H1 (cell line): ENCODE measurements around the gene ADNP2. TPM values are rescaled to one million over a fixed set of nuclear protein-coding genes. Genes with fewer than 3 reads are reported as not detected.

Experiments
- CBX5 ChIP-seq: fragments of 300-800, 300-1000 bp; sonication (generic); IDR thresholded peaks from 2 replicates; pipeline ENCODE4 v1.7.1; 2016; ENCODE audit warnings: antibody characterized with exemption, low read length, low read depth
- CHD1 ChIP-seq: IDR thresholded peaks from 2 replicates; pipeline ENCODE4 v1.6.1; 2012; ENCODE audit warnings: low read depth, low read length, improper control_type of control experiment
- CTBP2 ChIP-seq: IDR thresholded peaks from 2 replicates; pipeline ENCODE4 v1.7.0; 2011; ENCODE audit warnings: borderline replicate concordance, mild to moderate bottlenecking, moderate library complexity, mixed read lengths, low read length; ENCODE audit not compliant: insufficient read depth, insufficient read length
- MAFK ChIP-seq: IDR thresholded peaks from 2 replicates; pipeline ENCODE4 v1.6.1; 2012; ENCODE audit warnings: low read depth, mild to moderate bottlenecking, improper control_type of control experiment, low read length
- SP2 ChIP-seq: IDR thresholded peaks from 2 replicates; pipeline ENCODE4 v1.6.1; 2012; ENCODE audit warnings: mild to moderate bottlenecking, low read length, inconsistent platforms
- TAF7 ChIP-seq: optimal IDR thresholded peaks from 2 replicates; pipeline ENCODE3; 2011; ENCODE audit warnings: low read depth, mild to moderate bottlenecking, inconsistent platforms, low read length, moderate library complexity, borderline replicate concordance
- polyA plus RNA-seq, 7 experiments: library from polyadenylated mRNA; depleted of rRNA in 3 of 7; stranded (reverse) in 5 of 7; unstranded in 2 of 7; fragments of >200 nt in 5 of 7; fragments of 200-250 nt in 2 of 7; gene quantifications; 1 replicate in 5 of 7; 2 replicates in 1 of 7; 4 replicates in 1 of 7; pipeline versions ENCODE4 v1.2.1 to v1.2.3, GENCODE V29; 2011 to 2013; ENCODE audit warnings: missing spikeins in 2 of 7, mixed read lengths in 2 of 7
- total RNA-seq: library from RNA; stranded (reverse); fragmentation: NEBNext Ultra II Directional; extraction: Animal tissue kit (Norgen Biotek cat#: 25700); gene quantifications from 2 replicates; pipeline ENCODE4 v1.2.1, GENCODE V29; 2021
- TF ChIP-seq, protein P1 (sequence below): fragments of 300-600 bp; sonication (generic); IDR thresholded peaks from 2 replicates; pipeline ENCODE4 v1.7.1; 2012; ENCODE audit warnings: low read length, moderate library complexity, mild to moderate bottlenecking, inconsistent platforms; ENCODE audit not compliant: insufficient replicate concordance

The ADNP2 gene
- total and polyA plus RNA-seq, 2 of the 8 experiments (the other 6 are each of a cell fraction or from before 2014, with no cell fraction given), result 25.1 to 61.6 TPM

- TF ChIP-seq, protein P1, sequence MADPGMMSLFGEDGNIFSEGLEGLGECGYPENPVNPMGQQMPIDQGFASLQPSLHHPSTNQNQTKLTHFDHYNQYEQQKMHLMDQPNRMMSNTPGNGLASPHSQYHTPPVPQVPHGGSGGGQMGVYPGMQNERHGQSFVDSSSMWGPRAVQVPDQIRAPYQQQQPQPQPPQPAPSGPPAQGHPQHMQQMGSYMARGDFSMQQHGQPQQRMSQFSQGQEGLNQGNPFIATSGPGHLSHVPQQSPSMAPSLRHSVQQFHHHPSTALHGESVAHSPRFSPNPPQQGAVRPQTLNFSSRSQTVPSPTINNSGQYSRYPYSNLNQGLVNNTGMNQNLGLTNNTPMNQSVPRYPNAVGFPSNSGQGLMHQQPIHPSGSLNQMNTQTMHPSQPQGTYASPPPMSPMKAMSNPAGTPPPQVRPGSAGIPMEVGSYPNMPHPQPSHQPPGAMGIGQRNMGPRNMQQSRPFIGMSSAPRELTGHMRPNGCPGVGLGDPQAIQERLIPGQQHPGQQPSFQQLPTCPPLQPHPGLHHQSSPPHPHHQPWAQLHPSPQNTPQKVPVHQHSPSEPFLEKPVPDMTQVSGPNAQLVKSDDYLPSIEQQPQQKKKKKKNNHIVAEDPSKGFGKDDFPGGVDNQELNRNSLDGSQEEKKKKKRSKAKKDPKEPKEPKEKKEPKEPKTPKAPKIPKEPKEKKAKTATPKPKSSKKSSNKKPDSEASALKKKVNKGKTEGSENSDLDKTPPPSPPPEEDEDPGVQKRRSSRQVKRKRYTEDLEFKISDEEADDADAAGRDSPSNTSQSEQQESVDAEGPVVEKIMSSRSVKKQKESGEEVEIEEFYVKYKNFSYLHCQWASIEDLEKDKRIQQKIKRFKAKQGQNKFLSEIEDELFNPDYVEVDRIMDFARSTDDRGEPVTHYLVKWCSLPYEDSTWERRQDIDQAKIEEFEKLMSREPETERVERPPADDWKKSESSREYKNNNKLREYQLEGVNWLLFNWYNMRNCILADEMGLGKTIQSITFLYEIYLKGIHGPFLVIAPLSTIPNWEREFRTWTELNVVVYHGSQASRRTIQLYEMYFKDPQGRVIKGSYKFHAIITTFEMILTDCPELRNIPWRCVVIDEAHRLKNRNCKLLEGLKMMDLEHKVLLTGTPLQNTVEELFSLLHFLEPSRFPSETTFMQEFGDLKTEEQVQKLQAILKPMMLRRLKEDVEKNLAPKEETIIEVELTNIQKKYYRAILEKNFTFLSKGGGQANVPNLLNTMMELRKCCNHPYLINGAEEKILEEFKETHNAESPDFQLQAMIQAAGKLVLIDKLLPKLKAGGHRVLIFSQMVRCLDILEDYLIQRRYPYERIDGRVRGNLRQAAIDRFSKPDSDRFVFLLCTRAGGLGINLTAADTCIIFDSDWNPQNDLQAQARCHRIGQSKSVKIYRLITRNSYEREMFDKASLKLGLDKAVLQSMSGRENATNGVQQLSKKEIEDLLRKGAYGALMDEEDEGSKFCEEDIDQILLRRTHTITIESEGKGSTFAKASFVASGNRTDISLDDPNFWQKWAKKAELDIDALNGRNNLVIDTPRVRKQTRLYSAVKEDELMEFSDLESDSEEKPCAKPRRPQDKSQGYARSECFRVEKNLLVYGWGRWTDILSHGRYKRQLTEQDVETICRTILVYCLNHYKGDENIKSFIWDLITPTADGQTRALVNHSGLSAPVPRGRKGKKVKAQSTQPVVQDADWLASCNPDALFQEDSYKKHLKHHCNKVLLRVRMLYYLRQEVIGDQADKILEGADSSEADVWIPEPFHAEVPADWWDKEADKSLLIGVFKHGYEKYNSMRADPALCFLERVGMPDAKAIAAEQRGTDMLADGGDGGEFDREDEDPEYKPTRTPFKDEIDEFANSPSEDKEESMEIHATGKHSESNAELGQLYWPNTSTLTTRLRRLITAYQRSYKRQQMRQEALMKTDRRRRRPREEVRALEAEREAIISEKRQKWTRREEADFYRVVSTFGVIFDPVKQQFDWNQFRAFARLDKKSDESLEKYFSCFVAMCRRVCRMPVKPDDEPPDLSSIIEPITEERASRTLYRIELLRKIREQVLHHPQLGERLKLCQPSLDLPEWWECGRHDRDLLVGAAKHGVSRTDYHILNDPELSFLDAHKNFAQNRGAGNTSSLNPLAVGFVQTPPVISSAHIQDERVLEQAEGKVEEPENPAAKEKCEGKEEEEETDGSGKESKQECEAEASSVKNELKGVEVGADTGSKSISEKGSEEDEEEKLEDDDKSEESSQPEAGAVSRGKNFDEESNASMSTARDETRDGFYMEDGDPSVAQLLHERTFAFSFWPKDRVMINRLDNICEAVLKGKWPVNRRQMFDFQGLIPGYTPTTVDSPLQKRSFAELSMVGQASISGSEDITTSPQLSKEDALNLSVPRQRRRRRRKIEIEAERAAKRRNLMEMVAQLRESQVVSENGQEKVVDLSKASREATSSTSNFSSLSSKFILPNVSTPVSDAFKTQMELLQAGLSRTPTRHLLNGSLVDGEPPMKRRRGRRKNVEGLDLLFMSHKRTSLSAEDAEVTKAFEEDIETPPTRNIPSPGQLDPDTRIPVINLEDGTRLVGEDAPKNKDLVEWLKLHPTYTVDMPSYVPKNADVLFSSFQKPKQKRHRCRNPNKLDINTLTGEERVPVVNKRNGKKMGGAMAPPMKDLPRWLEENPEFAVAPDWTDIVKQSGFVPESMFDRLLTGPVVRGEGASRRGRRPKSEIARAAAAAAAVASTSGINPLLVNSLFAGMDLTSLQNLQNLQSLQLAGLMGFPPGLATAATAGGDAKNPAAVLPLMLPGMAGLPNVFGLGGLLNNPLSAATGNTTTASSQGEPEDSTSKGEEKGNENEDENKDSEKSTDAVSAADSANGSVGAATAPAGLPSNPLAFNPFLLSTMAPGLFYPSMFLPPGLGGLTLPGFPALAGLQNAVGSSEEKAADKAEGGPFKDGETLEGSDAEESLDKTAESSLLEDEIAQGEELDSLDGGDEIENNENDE, result no peak
- TF ChIP-seq SP2 (no peak), CHD1 (no peak), CTBP2 (no peak), TAF7 (no peak), MAFK (no peak), CBX5 (no peak)
These were observed 17.7 kb downstream of the ADNP2 start (continued) for GRCh38 chr18:80126797-80127196.
